ENCODE measurements around the gene KLF2.

KLF2 gene

GRCh38 chr19:16361254-16361653 lies 36.6 kb downstream of the KLF2 start:
- TF ChIP-seq CTCF (conservative IDR thresholded peaks at IDR 0.05; ENCODE audit: control insufficient read depth, insufficient read depth, low read depth, low read length): no peak
- H3K4me3 ChIP-seq (ENCODE audit: control insufficient read depth, low read depth, low read length): no peak overlapping the region

GRCh38 chr19:16361926-16362325 lies 37.3 kb downstream of the KLF2 start:
- no peak for TF ChIP-seq CTCF (conservative IDR thresholded peaks at IDR 0.05; ENCODE audit: control insufficient read depth, insufficient read depth, low read depth, low read length)
- DNase-seq (ENCODE audit: low read depth): no peak
- H3K4me3 ChIP-seq (ENCODE audit: control insufficient read depth, low read depth, low read length): no peak overlapping the region

More at GRCh38 chr19:16361254-16361653, 36.6 kb downstream of the KLF2 start:
- DNase-seq (ENCODE audit: low read depth): no peak

DNA sequence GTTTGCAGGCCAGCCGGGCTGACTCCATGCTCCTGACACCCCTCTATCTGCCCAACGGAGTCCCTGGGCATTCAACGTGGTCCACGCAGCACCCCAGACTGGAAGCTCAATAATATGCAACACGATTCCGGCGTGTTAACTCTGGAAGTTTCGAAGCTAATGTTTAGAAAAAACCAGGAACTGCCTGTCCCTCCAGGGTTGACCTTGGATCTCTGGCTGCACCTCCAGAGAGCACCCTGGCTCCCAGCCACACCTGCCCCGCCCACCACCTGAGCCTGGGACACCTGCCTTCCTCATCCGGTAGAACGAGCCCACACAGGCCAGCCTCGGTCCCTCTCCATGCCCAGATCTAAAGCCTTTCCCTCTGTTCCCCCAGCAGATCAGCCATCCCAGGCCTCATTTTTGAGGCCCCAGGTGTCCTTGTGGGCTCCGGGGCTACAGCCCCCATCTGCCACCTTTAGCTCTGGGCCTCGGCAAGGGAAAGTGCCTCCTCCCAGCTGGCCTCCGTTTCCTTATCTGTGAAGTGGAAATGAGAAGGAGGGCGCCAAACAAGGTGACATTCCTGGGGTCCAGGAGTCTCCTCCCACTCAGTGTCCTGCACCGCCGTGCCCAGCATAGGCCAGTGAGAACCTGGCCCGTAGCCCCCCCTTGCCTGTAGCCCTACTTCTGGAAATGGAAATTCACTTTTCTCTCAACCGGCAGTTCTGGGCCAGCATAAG lies 38.7 kb downstream of the KLF2 start:
- TF ChIP-seq CTCF (conservative IDR thresholded peaks at IDR 0.05; ENCODE audit: control insufficient read depth, insufficient read depth, low read depth, low read length): no peak
- DNase-seq (ENCODE audit: low read depth): no peak
- no peak overlapping the region for H3K4me3 ChIP-seq (ENCODE audit: control insufficient read depth, low read depth, low read length)

GRCh38 chr19:16363852-16364230 lies 39.2 kb downstream of the KLF2 start:
- no peak for TF ChIP-seq CTCF (conservative IDR thresholded peaks at IDR 0.05; ENCODE audit: control insufficient read depth, insufficient read depth, low read depth, low read length)
- DNase-seq (ENCODE audit: low read depth): no peak
- H3K4me3 ChIP-seq (ENCODE audit: control insufficient read depth, low read depth, low read length): no peak overlapping the region

GRCh38 chr19:16364231-16364865 lies 39.7 kb downstream of the KLF2 start:
- no peak overlapping the region for H3K4me3 ChIP-seq (ENCODE audit: control insufficient read depth, low read depth, low read length)
- DNase-seq (ENCODE audit: low read depth): no peak
- no peak for TF ChIP-seq CTCF (conservative IDR thresholded peaks at IDR 0.05; ENCODE audit: control insufficient read depth, insufficient read depth, low read depth, low read length)

GRCh38 chr19:16365300-16365996 lies 40.8 kb downstream of the KLF2 start:
- H3K4me3 ChIP-seq (ENCODE audit: control insufficient read depth, low read depth, low read length): no peak overlapping the region
- no peak for TF ChIP-seq CTCF (conservative IDR thresholded peaks at IDR 0.05; ENCODE audit: control insufficient read depth, insufficient read depth, low read depth, low read length)
- no peak for DNase-seq (ENCODE audit: low read depth)
